ENCODE measurements around the gene SAMD13. TPM values are rescaled to one million over a fixed set of nuclear protein-coding genes. Genes with fewer than 3 reads are reported as not detected.

SAMD13 gene
- total RNA-seq, 2 experiments from 2014 or later = not detected

DNA sequence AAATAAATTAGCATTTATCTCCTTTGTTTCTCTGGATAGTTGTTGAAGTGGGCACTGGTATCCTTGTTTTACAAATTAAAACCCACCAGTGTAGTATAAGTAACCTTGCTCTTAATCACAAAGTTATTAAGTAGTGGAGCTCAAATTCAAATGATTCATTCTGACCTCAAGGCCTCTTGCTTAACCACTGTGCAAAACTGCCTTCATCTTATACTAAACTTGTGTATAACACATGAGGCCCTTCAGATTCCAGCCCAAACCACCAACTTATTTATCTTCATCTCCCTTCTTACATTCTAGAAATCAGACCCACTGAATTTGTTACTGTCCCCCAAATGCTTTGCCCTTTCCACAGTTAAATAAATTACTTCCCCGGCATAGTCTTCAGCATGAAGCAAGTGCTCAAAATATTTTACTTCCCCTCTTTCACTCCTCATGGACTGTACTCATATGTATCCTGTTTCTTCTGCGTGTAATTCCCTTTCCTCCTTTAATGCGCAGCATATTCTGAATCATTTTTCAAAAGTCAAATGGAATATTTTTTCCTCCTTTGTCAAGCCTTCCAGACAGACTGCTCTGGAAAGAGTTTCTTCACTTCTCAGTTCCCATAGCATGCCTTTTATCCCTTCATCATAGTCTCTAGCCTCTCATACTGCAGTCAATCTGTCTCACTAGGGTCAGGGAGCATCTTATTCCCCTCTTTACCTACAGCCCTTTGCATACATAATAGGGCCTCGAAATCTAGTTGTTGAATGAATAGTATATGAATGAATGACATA, 77.8 kb downstream of the SAMD13 start:
- ChIA-PET POLR2A (no interaction called here), CTCF (interaction anchor here (1.2 kb wide), 1 partner anchor 11 kb away, joined by 4 read pairs; no protein-coding TSS in a partner anchor)
- Mint-ChIP-seq H3K4me3 (no peak overlapping the region), H3K36me3 (ENCODE audit: low read depth) (no peaks in the 10 kb centered on the region), H3K9me3 (no peaks in the 10 kb centered on the region), H3K27ac (no peak overlapping the region), H3K27me3 (no peaks in the 10 kb centered on the region), H3K4me1 (ENCODE audit: low read depth) (no peaks in the 10 kb centered on the region)
- H3K27ac ChIP-seq (ENCODE audit: low read depth in 1 of 2, low read length in 2 of 2) = no peak overlapping the region
- intact Hi-C loops (cut with DNase I, micrococcal nuclease) = no loop called here
- TF ChIP-seq, protein P1, sequence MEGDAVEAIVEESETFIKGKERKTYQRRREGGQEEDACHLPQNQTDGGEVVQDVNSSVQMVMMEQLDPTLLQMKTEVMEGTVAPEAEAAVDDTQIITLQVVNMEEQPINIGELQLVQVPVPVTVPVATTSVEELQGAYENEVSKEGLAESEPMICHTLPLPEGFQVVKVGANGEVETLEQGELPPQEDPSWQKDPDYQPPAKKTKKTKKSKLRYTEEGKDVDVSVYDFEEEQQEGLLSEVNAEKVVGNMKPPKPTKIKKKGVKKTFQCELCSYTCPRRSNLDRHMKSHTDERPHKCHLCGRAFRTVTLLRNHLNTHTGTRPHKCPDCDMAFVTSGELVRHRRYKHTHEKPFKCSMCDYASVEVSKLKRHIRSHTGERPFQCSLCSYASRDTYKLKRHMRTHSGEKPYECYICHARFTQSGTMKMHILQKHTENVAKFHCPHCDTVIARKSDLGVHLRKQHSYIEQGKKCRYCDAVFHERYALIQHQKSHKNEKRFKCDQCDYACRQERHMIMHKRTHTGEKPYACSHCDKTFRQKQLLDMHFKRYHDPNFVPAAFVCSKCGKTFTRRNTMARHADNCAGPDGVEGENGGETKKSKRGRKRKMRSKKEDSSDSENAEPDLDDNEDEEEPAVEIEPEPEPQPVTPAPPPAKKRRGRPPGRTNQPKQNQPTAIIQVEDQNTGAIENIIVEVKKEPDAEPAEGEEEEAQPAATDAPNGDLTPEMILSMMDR (IDR thresholded peaks at IDR 0.05) = no peak
- H3K9me3 ChIP-seq (ENCODE audit: control insufficient read depth in 1 of 2, insufficient read depth in 1 of 2, low read length in 2 of 2) = no peaks in the 10 kb centered on the region
- DNase-seq (no peak), ATAC-seq (ENCODE audit: poor library complexity) (no peak)
- no peaks in the 10 kb centered on the region for H3K36me3 ChIP-seq (ENCODE audit: insufficient read depth, low read length)
- H3K27me3 ChIP-seq (ENCODE audit: control insufficient read depth in 1 of 2, insufficient read depth in 2 of 2, low read length in 2 of 2) = no peaks in the 10 kb centered on the region
- H3K4me3 ChIP-seq (ENCODE audit: low read length) = no peak overlapping the region
- no peaks in the 10 kb centered on the region for H3K4me1 ChIP-seq (ENCODE audit: insufficient read depth, low read length)

DNA sequence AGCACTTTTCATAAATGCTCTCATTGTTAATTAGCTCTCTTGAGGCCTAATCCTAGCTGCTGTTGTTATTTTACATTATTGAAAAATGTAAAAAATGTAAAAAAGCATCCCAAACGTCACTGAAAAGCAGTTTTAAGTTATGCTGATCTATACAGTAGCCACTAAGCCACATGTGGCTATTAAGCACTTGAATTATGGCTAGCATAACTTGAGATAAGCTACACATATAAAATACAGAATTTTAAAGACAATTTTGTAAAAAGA, 78.3 kb downstream of the SAMD13 start:
- H3K9me3 ChIP-seq (ENCODE audit: control insufficient read depth in 1 of 2, insufficient read depth in 1 of 2, low read length in 2 of 2) = no peaks in the 10 kb centered on the region
- no peaks in the 10 kb centered on the region for H3K27me3 ChIP-seq (ENCODE audit: control insufficient read depth in 1 of 2, insufficient read depth in 2 of 2, low read length in 2 of 2)
- Mint-ChIP-seq H3K9me3 (no peaks in the 10 kb centered on the region), H3K27ac (no peak overlapping the region), H3K27me3 (no peaks in the 10 kb centered on the region), H3K4me3 (no peak overlapping the region), H3K4me1 (ENCODE audit: low read depth) (no peaks in the 10 kb centered on the region), H3K36me3 (ENCODE audit: low read depth) (no peaks in the 10 kb centered on the region)
- no peaks in the 10 kb centered on the region for H3K36me3 ChIP-seq (ENCODE audit: insufficient read depth, low read length)
- no peak overlapping the region for H3K4me3 ChIP-seq (ENCODE audit: low read length)
- intact Hi-C loops (cut with DNase I, micrococcal nuclease) = no loop called here
- CTCF ChIA-PET = interaction anchor here (1.2 kb wide), 1 partner anchor 11 kb away, joined by 4 read pairs; no protein-coding TSS in a partner anchor
- H3K27ac ChIP-seq (ENCODE audit: low read depth in 1 of 2, low read length in 2 of 2) = no peak overlapping the region
- TF ChIP-seq, protein P1 (IDR thresholded peaks at IDR 0.05) = no peak
- H3K4me1 ChIP-seq (ENCODE audit: insufficient read depth, low read length) = no peaks in the 10 kb centered on the region
- DNase-seq (no peak), ATAC-seq (ENCODE audit: poor library complexity) (no peak)
- POLR2A ChIA-PET = no interaction called here

DNA sequence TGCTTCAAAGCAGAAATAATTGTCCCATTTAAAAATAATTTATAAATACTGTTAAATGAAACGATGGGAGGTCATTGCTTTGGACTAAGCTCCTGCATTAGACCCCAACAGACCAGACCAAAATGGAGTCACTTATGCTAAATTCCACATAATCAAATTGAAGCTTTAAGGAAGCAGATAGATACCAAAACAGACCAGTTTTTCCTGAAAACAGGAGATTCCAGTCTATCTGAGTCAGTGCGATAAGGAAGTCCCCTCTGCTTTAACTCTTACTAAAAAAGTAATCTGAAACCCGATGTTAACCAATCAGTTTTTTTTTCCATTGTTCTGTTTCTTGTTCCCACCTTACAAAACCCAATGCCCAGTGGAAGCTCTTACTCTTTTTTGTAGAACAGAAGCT, 80.6 kb downstream of the SAMD13 start:
- Mint-ChIP-seq H3K27ac (no peak overlapping the region), H3K36me3 (ENCODE audit: low read depth) (no peaks in the 10 kb centered on the region), H3K4me3 (no peak overlapping the region), H3K4me1 (ENCODE audit: low read depth) (no peaks in the 10 kb centered on the region), H3K9me3 (no peaks in the 10 kb centered on the region), H3K27me3 (no peaks in the 10 kb centered on the region)
- POLR2A ChIA-PET = no interaction called here
- no peak overlapping the region for H3K27ac ChIP-seq (ENCODE audit: low read depth in 1 of 2, low read length in 2 of 2)
- ATAC-seq (ENCODE audit: poor library complexity) (no peak), DNase-seq (no peak)
- H3K36me3 ChIP-seq (ENCODE audit: insufficient read depth, low read length) = no peaks in the 10 kb centered on the region
- H3K4me1 ChIP-seq (ENCODE audit: insufficient read depth, low read length) = no peaks in the 10 kb centered on the region
- CTCF ChIA-PET = interaction anchor here (1.0 kb wide), 1 partner anchor 8 kb away, joined by 3 read pairs; no protein-coding TSS in a partner anchor
- TF ChIP-seq, protein P1 (IDR thresholded peaks at IDR 0.05) = no peak
- no peaks in the 10 kb centered on the region for H3K9me3 ChIP-seq (ENCODE audit: control insufficient read depth in 1 of 2, insufficient read depth in 1 of 2, low read length in 2 of 2)
- no peak overlapping the region for H3K4me3 ChIP-seq (ENCODE audit: low read length)
- no peaks in the 10 kb centered on the region for H3K27me3 ChIP-seq (ENCODE audit: control insufficient read depth in 1 of 2, insufficient read depth in 2 of 2, low read length in 2 of 2)
- intact Hi-C loops (cut with DNase I, micrococcal nuclease) = no loop called here
